CD4-positive, alpha-beta T cell (primary cell): ENCODE measurements around the gene SORBS1. TPM values are rescaled to one million over a fixed set of nuclear protein-coding genes. Genes with fewer than 3 reads are reported as not detected.

Source experiments
- ATAC-seq: fragments of 200-7000 bp; cut with Tn5 transposase; one replicate; pipeline ENCODE4 v1.10.0; 2022; ENCODE audit warnings: mild to moderate bottlenecking; ENCODE audit not compliant: poor library complexity
- CTCF ChIA-PET: fragments of 350-600 bp; sonication (Branson Sonifier 250); formaldehyde crosslinking; loops from one replicate; lab custom pipeline; 2021; ENCODE audit warnings: antibody characterized with exemption, inconsistent platforms; lab: Charles Lee
- POLR2A ChIA-PET: fragments of 350-600 bp; sonication (Branson Sonifier 250); formaldehyde crosslinking; loops from one replicate; lab custom pipeline; 2021; ENCODE audit warnings: antibody characterized with exemption, inconsistent platforms; lab: Charles Lee
- DNase-seq, 14 experiments: peaks; one replicate each; pipeline ENCODE4 v3.0.0-alpha.2; 2013 to 2020; ENCODE audit warnings: mixed read lengths in 2 of 14
- H3K27ac ChIP-seq, 2 donors: one replicate each; pipeline versions ENCODE4 v1.5.1 to v1.7.0; 2013; ENCODE audit warnings: low read length in 2 of 2, low read depth in 1 of 2, mild to moderate bottlenecking in 1 of 2
- H3K27me3 ChIP-seq, 2 experiments: 1 replicate in 1 of 2; 2 replicates in 1 of 2; pipeline versions ENCODE4 v1.6.1 to v1.7.0; 2013; ENCODE audit warnings: low read length in 2 of 2, control low read depth in 1 of 2, mild to moderate bottlenecking in 1 of 2, moderate library complexity in 1 of 2; ENCODE audit not compliant: insufficient read depth in 2 of 2, control insufficient read depth in 1 of 2
- H3K36me3 ChIP-seq: one replicate; pipeline ENCODE4 v1.6.1; 2013; ENCODE audit warnings: low read length, control low read depth; ENCODE audit not compliant: insufficient read depth
- H3K4me1 ChIP-seq: one replicate; pipeline ENCODE4 v1.6.1; 2013; ENCODE audit warnings: low read length, control low read depth; ENCODE audit not compliant: insufficient read depth
- H3K4me3 ChIP-seq: one replicate; pipeline ENCODE4 v1.5.1; 2013; ENCODE audit warnings: mild to moderate bottlenecking, low read length, moderate library complexity
- H3K9me3 ChIP-seq, 2 experiments: 1 replicate in 1 of 2; 2 replicates in 1 of 2; pipeline versions ENCODE4 v1.6.1 to v1.7.0; 2013; ENCODE audit warnings: low read length in 2 of 2, mild to moderate bottlenecking in 2 of 2, control low read depth in 1 of 2, moderate library complexity in 1 of 2; ENCODE audit not compliant: control insufficient read depth in 1 of 2, insufficient read depth in 1 of 2
- H3K27ac Mint-ChIP-seq: one replicate; pipeline ENCODE4 v1.8.0; 2020; ENCODE audit warnings: mixed read lengths
- H3K27me3 Mint-ChIP-seq: one replicate; pipeline ENCODE4 v1.8.0; 2021; ENCODE audit warnings: mixed read lengths
- H3K36me3 Mint-ChIP-seq: one replicate; pipeline ENCODE4 v1.8.0; 2021; ENCODE audit warnings: low read depth, mixed read lengths
- H3K4me1 Mint-ChIP-seq: one replicate; pipeline ENCODE4 v1.8.0; 2021; ENCODE audit warnings: low read depth, mixed read lengths
- H3K4me3 Mint-ChIP-seq: one replicate; pipeline ENCODE4 v1.8.0; 2020; ENCODE audit warnings: mild to moderate bottlenecking, mixed read lengths
- H3K9me3 Mint-ChIP-seq: one replicate; pipeline ENCODE4 v1.8.0; 2020; ENCODE audit warnings: mixed read lengths
- intact Hi-C, 2 experiments: fragments of 100-400 bp; cut with DNase I in 1 of 2; cut with micrococcal nuclease in 1 of 2; formaldehyde crosslinking; loops; one replicate each; pipeline versions ENCODE4 v1.15.1 to v1.9.0; 2023 to 2025; cut with DNase I, micrococcal nuclease
- total RNA-seq, 174 experiments: library from RNA in 2 of 174; stranded (reverse) in 2 of 174; gene quantifications; one replicate each; pipeline ENCODE4 v1.2.3 and lab custom pipeline; 2021 to 2026
- TF ChIP-seq, protein P1 (sequence below): fragments of 200-600 bp; IDR thresholded peaks from one replicate; pipeline ENCODE4 v1.8.0; 2022; ENCODE audit warnings: antibody characterized with exemption, mild to moderate bottlenecking

SORBS1 gene
- total RNA-seq, 2 experiments from 2014 or later, result 1.4 to 1.8 TPM

DNA sequence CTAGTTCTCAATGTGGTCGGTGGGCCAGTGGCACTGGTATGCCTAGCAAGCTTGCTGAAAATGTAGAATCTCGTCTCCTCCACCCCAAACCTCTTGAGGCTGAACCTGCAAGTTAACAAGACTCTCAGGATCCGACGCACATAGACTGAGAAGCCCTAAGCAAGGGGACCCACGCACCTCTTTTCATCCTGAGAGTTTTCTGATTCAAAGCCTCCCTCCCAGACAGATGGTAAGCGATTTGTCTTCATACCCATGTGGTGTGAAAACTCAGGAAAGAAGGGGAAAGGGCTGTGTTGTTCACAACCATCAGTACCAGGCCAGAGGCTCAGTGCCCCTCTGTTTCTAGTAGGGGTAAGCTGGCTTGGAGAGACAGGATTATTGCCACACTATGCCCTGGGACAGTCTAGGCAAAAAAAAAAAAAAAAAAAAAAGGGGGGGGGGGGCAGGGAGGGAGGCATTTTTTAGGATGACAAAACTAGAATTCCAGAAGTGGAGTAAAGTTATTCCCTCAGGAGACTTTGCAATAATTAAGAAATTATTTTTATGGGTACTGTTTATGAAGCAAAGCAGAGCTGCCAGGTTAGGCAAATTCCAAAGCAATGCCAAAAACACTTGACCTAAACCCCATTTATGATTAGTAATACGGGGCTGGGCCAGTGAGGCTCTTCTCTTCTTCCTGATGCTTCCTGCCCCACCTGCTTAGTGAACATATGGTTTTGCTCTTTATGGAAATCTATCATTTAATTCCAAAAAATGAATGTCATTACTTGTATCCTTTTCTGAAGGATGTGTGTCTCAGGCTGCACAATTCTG lies 152.8 kb downstream of the SORBS1 start:
- H3K27ac ChIP-seq, result no peak overlapping the region
- H3K36me3 ChIP-seq, result no peaks in the 10 kb centered on the region
- Mint-ChIP-seq H3K27me3 (peaks cover 10% of the 10 kb centered on the region), H3K4me1 (no peaks in the 10 kb centered on the region), H3K9me3 (no peaks in the 10 kb centered on the region), H3K36me3 (no peaks in the 10 kb centered on the region), H3K27ac (no peak overlapping the region), H3K4me3 (no peak overlapping the region)
- CTCF ChIA-PET, result interaction anchor here (1.0 kb wide), 1 partner anchor 45 kb away, joined by 3 read pairs; no protein-coding TSS in a partner anchor
- POLR2A ChIA-PET, result no interaction called here
- H3K4me3 ChIP-seq, result no peak overlapping the region
- TF ChIP-seq, protein P1, sequence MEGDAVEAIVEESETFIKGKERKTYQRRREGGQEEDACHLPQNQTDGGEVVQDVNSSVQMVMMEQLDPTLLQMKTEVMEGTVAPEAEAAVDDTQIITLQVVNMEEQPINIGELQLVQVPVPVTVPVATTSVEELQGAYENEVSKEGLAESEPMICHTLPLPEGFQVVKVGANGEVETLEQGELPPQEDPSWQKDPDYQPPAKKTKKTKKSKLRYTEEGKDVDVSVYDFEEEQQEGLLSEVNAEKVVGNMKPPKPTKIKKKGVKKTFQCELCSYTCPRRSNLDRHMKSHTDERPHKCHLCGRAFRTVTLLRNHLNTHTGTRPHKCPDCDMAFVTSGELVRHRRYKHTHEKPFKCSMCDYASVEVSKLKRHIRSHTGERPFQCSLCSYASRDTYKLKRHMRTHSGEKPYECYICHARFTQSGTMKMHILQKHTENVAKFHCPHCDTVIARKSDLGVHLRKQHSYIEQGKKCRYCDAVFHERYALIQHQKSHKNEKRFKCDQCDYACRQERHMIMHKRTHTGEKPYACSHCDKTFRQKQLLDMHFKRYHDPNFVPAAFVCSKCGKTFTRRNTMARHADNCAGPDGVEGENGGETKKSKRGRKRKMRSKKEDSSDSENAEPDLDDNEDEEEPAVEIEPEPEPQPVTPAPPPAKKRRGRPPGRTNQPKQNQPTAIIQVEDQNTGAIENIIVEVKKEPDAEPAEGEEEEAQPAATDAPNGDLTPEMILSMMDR, result no peak
- ATAC-seq, result no peak
- intact Hi-C loops, result no loop called here
- DNase-seq, result no peak
- no peaks in the 10 kb centered on the region for H3K27me3 ChIP-seq
- no peaks in the 10 kb centered on the region for H3K9me3 ChIP-seq
- no peaks in the 10 kb centered on the region for H3K4me1 ChIP-seq

DNA sequence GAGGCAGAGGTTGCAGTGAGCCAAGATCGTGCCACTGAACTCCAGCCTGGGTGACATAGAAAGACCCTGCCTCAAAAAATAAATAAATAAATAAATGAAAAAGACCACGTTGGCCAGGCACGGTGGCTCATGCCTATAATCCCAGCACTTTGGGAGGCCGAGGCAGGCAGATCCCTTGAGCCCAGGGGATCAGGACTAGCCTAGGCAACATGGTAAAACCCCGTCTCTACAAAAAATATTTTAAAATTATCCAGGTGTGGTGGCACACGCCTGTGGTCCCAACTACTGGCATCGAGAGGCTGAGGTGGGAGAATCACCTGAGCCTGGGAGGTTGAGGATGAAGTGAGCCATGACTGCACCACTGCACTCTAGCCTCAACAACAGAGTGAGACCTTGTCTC lies 153.6 kb downstream of the SORBS1 start:
- H3K27ac ChIP-seq, result no peak overlapping the region
- no peaks in the 10 kb centered on the region for H3K36me3 ChIP-seq
- DNase-seq (no peak), ATAC-seq (no peak)
- ChIA-PET CTCF (interaction anchor here (1.0 kb wide), 1 partner anchor 44 kb away, joined by 3 read pairs; no protein-coding TSS in a partner anchor), POLR2A (no interaction called here)
- Mint-ChIP-seq H3K36me3 (no peaks in the 10 kb centered on the region), H3K4me1 (no peaks in the 10 kb centered on the region), H3K4me3 (no peak overlapping the region), H3K9me3 (no peaks in the 10 kb centered on the region), H3K27ac (no peak overlapping the region), H3K27me3 (peaks cover 10% of the 10 kb centered on the region)
- intact Hi-C loops, result no loop called here
- no peaks in the 10 kb centered on the region for H3K9me3 ChIP-seq
- TF ChIP-seq, protein P1, result no peak
- H3K4me1 ChIP-seq, result no peaks in the 10 kb centered on the region
- no peak overlapping the region for H3K4me3 ChIP-seq
- H3K27me3 ChIP-seq, result no peaks in the 10 kb centered on the region

DNA sequence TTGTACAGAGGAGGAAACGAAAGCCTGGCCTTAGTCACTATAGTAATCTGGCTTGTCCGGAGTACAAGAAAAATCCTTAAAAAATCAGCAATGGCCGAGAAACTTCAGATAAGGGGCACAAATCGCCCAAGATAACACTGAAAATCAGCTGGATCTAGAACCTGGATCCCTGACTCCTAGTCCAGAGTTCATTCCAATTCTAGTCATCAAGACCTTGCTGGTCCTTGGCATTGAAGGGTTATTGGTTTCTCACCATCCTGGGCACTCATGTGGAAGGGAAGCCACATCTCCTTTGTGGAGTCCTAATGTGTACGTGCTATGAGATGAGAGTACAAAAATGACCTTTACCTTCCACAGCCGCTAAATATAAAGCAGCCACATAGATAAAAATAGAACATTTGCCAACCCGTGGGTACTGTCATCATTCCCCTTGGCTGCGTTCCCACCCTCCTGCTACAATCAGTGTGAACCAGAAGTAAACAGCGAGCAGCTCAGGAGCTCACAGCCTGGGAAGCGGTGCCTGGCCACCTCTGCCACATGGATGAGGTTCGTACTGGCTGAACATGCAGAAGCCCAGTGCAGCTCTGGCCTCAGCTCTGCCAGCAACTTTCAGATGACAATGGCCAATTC lies 154.4 kb downstream of the SORBS1 start:
- Histone ChIP-seq H3K4me3 (no peak overlapping the region), H3K4me1 (no peaks in the 10 kb centered on the region), H3K27ac (no peak overlapping the region), H3K27me3 (no peaks in the 10 kb centered on the region), H3K36me3 (no peaks in the 10 kb centered on the region), H3K9me3 (no peaks in the 10 kb centered on the region)
- Mint-ChIP-seq H3K27ac (no peak overlapping the region), H3K9me3 (no peaks in the 10 kb centered on the region), H3K27me3 (peaks cover 10% of the 10 kb centered on the region), H3K4me3 (no peak overlapping the region), H3K36me3 (no peaks in the 10 kb centered on the region), H3K4me1 (no peaks in the 10 kb centered on the region)
- ATAC-seq, result no peak
- intact Hi-C loops, result no loop called here
- CTCF ChIA-PET, result no interaction called here
- TF ChIP-seq, protein P1, result no peak
- no peak for DNase-seq
- POLR2A ChIA-PET, result no interaction called here
